Right lobe of liver (tissue), 4 donors: ENCODE data around the gene SRD5A2.

Experiments used
- CTCF ChIP-seq, 4 donors: fragments of 200-600 bp in 3 of 4; fragments of 450-650 bp in 1 of 4; IDR thresholded peaks; one replicate each; pipeline versions ENCODE4 v1.5.1 to v1.8.0; 2016 to 2022; ENCODE audit warnings: antibody characterized with exemption in 4 of 4, mild to moderate bottlenecking in 2 of 4
- POLR2A ChIP-seq: fragments of 450-650 bp; IDR thresholded peaks from one replicate; pipeline ENCODE4 v1.6.1; 2017; ENCODE audit warnings: antibody characterized with exemption, mild to moderate bottlenecking
- donor health status: DM: no; HTN: no; CAD: no.
- donor health status: DM: no; HTN: no; CAD: no.
- donor health status: DM: no; HTN: yes; CAD: no.

- TF ChIP-seq POLR2A (no peak), CTCF (IDR thresholded peaks at IDR 0.05) (no peak)
Measured at GRCh38 chr2:31606509-31606908, 25.8 kb upstream of the SRD5A2 start.
